Subcutaneous adipose tissue (tissue), 4 donors: Measurements from ENCODE around the gene IGF1R. TPM values are rescaled to one million over a fixed set of nuclear protein-coding genes. Genes with fewer than 3 reads are reported as not detected.

Experiments used
- CTCF ChIP-seq: fragments of 450-650 bp; IDR thresholded peaks from one replicate; pipeline ENCODE4 v1.5.1; 2016; ENCODE audit warnings: low read depth, mild to moderate bottlenecking, control low read depth, antibody characterized with exemption, moderate library complexity
- total RNA-seq, 4 donors: library from RNA; depleted of rRNA; stranded (reverse); fragments of >200 nt; gene quantifications; one replicate each; pipeline ENCODE4 v1.1.0, GENCODE V29; 2016

The IGF1R gene
- total RNA-seq, 4 donors from 2014 or later = 27.4 to 53.7 (median 49.7) TPM

GRCh38 chr15:98969126-98969735 is 320.9 kb downstream of the IGF1R start:
- TF ChIP-seq CTCF = no peak

GRCh38 chr15:98970799-98971198 is 322.5 kb downstream of the IGF1R start:
- TF ChIP-seq CTCF = no peak

GRCh38 chr15:98976500-98976899 is 328.2 kb downstream of the IGF1R start:
- TF ChIP-seq CTCF = no peak

GRCh38 chr15:98977441-98977840 is 329.1 kb downstream of the IGF1R start:
- TF ChIP-seq CTCF = no peak

- no peak for TF ChIP-seq CTCF
Measured at GRCh38 chr15:98978153-98978552, 329.8 kb downstream of the IGF1R start.

- TF ChIP-seq CTCF = no peak
Measured at GRCh38 chr15:98980899-98981228, 332.5 kb downstream of the IGF1R start.

GRCh38 chr15:98981851-98982722 is 333.7 kb downstream of the IGF1R start:
- TF ChIP-seq CTCF = no peak
